Stimulated activated CD8-positive, alpha-beta memory T cell treated with anti-CD3 and anti-CD28 coated beads, Interleukin-12 subunit alpha, Interleukin-12 subunit beta, amount 100 ng/mL, for 4 hours (primary cell): ENCODE measurements around the gene ZNF532.

Experiments used
- DNase-seq: peaks from one replicate; pipeline ENCODE4 v3.0.0-alpha.2; 2020; ENCODE audit warnings: low read depth

ZNF532 gene

DNA sequence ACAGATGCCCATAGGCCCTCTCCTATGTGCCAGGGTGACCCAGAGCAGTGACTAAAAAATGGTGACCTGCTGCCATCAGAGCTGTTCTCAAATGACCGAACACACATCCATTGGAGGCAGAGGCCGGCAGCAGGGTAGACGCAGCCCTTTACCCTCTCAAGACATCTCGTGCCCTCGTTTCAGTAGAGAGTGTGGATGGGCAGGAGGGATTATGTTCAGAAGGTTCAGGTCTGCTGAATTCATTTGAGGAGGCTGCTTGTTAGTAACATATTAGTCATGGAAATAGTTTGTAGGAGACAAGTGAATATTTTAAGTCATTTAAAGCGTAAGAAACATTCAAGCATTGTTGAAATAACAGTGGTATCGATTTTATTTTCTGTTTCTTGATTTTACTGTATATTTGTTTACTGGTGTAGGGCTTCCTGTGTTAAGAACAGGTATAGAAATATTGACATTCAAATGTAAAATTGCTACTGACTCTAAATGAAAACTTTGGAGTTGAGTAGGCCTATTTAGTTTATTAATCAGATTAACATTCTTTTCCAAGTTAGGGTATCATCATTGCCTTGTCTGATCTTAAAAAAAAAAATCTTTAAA lies 82.6 kb downstream of the ZNF532 start:
- DNase-seq = no peak

DNA sequence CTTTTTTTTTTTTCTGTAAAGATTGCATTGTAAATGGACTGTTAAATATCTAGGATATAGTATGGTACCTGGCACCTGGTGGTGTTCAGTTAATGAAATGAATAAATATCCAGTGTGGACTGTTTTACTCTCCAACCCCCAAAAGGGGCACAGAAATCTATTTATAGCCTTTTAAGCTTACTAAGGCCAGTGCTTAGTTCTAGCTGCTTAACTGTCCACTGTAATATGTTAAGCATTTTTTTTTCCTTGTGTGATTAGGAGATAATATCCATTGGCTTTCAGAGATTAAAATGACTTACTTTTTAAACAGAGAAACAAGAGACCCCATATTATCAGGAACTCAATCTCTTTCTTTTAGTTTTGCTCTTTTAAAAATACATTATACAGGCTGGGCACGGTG lies 84.4 kb downstream of the ZNF532 start:
- no peak for DNase-seq

DNA sequence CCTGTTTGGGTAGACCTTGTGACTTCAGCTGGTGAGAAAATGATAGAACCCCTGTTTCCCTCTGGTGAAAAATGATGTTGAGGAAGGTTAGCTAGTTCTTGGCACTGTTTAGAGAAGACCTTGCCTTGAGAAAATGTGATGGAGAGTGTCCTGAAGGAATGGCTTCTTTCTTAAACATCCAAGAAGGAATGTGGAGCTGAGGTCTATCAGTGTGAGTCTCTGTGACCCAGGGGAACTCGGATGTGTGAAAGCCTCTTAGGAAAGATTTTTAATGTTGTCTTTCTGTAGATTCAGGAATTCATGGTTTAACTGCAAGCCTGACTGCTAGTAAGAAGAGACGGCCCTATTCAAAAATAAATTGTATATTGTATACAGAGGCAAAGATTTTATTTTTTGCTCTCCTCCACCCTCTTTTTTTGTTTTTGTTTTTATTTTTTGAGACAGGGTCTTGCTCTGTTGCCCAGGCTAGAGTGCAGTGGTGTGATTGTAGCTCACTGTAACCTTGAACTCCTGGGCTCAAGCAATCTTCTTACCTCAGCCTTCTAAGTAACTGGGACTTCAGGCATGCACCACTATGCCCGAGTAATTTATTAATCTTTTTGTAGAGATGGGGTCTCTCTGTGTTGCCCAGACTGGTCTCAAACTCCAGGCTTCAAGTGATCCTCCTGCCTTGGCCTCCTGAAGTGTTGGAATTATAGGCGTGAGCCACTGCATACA lies 87.5 kb downstream of the ZNF532 start:
- DNase-seq = no peak

DNA sequence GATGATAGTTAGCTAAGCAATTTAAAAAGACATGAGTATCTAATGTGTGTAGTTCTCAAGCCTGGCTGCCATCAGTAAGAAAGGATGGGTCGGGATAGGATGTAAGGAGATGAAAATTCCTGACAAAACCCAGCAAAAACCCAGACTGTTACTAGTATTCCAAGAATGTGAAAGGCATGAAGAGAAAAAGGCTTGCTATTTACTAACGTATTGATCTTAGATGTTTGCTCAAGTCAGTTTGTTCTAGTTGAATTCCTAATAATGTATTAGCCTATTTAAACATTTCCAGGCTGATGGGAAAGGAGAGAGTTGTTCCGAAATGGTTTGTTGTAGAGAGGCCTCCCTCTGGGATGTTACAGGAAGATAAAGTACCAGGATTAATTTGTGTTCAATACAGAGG lies 88.2 kb downstream of the ZNF532 start:
- DNase-seq = no peak

DNA sequence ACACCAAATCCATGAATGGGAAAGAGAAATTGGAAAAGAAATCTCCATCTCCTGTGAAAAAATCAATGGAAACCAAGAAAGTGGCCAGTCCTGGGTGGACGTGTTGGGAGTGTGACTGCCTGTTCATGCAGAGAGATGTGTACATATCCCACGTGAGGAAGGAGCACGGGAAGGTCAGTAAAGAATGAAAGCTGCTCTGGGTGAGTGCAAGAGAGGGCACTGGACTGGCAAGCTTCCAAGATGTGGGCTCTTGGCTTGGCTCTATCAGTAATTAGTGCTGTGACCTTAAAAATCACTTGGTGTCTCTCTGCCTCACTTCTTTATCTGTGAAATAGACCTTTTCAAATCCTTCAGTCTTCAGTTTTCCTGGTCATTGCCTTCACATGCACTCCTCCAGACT lies 89.0 kb downstream of the ZNF532 start:
- no peak for DNase-seq

DNA sequence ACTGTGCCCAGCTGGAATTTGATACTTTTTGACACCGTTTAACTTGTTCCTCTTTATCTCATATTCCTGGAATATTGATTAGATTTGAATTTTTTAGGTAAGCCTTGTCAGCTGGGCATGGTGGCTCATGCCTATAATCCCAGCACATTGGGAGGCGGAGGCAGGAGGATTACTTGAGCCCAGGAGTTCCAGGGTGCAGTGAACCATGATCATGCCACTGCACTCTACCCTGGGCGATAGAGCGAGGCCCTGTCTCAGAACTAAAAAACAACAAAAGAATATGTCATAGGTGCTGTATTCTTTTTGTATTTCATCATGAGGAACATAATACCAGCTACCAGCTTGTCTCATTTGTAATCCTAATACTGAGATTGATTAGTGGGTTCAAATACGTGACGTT lies 90.3 kb downstream of the ZNF532 start:
- no peak for DNase-seq

DNA sequence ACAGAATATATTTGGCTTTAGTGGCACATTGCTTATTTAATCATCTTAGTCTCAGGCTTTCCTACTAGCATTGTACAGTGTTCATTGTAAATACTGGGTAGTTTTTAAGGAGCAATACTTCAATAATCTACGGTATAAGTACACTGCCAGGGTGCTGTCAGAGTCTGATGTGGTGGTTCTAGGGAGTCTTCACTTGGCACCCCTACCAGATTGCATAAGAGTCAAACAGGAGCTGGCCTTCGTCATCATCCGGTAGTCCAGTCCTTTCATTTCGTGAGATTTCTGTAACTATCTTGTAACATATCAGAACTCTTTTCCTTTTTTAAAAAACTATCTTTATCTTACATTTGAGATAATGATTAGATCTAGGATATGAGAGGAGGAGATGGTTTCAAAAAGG lies 91.1 kb downstream of the ZNF532 start:
- no peak for DNase-seq

DNA sequence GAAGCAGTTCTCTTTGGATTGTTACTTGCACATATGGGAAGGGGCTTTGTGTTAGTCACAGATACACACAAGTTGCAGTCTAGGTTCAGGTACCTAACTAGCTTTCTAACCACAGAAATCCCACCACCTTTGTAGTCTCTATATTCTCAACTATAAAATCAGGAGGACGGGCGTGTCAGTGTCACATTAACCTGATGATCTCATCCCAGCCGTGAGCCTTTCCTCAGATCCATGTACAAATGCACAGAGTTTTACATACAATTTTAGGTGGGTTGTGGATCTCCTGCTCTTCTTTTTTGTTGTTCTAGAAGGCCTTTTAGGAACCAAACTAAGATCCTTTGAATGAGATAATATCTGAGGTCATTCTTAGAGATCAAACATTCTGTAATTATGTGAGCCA lies 94.0 kb downstream of the ZNF532 start:
- no peak for DNase-seq

DNA sequence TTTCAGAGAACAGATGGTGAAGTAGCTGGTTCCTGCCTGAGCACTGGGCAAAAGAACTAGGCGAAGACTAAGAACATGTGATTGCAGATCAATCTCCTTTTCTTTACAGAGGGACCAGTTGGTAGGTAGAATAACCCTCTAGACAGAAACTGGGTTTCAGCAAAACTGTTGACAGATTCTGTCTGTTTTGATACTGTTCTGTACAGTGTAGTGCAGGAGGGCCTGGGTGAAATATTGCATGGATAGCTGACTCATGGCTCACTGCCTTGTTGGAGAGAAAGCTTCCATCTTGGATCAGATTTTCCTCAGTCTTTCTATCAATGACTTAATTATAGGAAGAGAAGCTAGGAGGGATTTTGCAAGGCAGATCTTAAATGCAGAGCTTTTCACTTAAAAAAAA lies 95.8 kb downstream of the ZNF532 start:
- DNase-seq = no peak

DNA sequence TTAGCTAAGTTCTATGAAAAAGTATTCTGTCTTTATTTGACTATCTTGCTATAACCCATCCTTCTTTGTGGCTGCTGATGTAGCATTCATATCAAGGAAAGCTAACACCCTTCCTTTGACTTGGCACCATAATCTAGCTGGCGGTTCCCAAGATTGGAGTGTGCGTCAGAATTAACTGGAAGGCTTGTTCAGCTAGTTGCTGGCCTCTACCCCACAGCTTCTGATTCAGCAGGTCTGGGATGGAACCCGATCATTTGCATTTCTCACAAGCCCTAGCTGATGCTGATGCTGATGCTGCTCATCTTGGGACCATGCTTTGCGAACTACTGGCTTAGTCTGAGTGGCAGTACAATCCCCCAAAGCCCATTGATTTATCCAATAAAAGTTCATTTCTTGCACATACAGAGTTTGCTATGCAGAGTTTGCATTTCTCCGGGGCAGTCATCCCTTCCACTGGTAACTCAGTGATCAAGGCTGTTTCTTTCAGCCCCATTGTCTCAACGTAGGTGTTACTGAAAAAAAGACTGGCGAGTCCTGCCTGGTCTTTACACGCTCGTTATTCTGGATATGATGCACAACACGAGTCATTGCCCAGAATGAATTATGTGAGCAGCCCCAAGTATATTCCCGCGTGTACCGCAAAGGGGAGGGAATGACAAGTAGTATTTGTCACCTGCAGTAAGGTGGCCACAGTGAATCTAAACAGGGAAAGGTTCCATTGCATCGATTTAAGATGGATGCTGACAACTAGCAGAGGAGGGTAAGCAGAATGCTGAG lies 96.5 kb downstream of the ZNF532 start:
- no peak for DNase-seq

DNA sequence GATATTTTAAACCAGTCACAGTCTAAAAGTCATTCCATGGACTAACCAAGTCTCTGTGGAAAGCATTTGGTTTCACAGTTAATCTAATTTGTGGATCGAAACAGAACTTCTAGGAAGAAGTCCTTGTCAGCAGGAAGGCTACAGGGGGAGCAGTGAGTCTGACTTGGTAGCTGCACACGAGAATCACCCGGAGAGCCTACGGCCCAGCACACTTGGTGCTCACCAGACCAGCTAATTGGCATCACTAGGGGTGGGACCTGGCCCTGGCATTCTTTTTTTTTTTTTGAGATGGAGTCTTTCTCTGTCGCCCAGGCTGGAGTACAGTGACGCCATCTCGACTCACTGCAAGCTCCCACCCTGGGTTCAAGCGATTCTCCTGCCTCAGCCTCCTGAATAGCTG lies 97.7 kb downstream of the ZNF532 start:
- DNase-seq = no peak

DNA sequence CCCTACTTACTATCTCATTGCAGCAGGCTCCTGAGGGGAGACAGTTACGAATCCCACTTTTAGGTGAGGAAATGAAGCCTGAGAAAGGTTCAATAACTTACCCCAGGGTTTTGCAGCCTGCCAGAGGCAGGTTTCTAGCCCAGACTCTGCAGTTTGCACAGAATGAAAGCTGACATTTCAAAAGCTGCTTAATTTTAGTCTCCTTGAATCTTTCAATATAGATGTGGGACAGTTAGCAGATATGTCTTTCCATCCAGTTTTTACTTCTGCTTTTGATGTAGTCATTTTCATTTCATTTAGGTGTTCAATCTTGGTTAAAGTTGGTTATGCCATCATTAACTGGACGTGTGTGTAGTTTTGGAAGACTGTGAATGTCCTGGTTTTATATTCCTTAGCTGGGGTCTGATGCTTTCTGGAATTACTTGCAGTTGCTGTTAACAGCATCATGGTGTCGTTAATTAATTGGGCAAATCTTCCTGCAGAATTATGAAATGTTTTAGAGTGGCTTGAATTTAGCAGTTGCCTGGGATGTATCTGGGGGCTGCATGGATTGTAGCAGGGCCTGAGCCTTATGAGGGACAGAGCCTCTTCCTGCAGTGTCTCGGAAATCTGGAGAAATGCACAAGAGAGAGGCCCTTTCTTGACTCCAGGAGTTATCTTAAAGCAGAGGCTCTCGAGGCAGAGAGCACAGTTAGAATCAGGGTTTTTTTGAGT lies 100.8 kb downstream of the ZNF532 start:
- no peak for DNase-seq

DNA sequence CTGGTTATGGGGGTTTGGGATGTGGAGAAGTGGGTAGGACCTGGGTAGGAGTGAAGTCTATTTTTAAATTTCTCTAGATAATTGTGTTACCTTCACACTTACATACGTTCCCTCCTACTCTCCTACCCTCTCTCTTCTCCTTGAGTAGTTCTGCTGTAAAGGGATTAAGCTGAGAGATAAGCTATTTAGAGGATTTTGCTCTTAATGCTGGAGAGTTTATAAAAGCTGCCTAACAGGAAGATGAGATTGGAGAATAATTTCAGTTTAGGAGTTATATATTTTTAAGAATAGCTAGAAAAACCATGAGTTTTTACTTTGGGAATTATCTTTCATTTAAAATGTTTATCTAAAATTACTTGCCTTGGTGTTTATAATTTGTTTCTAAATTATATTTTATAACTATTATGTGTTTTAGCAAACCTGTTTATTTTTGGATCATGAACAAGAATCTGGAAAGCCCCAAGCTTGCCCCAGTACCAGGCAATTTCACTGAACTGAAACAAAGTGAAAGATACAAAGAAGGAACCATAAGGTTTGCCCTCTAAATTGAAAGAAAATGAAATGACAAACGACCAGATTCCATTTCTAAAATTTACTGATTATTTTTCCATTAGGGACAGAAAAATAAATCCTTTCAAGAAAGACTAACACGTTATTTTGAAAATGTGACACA lies 101.5 kb downstream of the ZNF532 start:
- DNase-seq = no peak

DNA sequence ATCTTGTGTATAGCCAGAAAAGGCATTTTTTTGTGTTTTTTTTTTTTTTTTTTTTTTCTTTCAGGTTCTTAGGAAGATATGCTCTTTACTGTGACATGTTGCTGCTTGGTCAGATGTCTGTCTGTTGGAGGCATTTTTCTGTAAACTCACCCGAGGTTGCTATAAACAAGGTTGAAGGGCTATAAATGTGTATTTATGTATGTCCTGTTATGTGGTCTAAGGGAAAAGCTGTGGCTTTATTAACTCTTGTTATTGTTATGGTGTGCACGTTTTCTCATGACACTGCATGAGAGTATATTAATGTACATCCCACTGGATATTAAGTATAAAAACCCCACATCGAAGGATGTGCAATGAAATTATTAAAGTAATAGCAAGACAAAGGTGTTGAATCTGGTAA lies 102.0 kb downstream of the ZNF532 start:
- no peak for DNase-seq

DNA sequence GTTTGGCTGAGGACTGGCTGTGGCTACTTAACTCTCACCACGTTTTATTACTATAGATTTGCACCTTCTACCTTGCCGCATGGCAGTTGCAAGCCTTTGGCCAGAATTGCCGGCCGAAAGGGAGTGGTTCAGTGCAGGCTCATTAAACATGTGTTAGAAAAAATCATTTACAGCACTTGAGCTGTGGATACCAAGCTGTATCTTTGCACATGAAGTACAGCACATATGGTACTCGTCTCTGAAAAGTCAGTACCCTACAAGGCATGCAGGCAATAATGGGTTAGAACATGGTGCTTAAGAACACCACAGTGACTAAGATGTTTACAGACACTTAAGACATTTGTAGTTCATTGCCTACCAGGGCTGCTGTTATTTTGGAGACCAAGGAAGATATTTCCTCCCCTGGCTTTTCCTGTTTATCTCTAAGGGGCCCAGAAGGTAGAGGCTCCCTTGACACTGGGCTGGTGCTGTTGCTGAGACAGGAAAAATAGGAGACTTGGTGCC lies 103.1 kb downstream of the ZNF532 start:
- no peak for DNase-seq

DNA sequence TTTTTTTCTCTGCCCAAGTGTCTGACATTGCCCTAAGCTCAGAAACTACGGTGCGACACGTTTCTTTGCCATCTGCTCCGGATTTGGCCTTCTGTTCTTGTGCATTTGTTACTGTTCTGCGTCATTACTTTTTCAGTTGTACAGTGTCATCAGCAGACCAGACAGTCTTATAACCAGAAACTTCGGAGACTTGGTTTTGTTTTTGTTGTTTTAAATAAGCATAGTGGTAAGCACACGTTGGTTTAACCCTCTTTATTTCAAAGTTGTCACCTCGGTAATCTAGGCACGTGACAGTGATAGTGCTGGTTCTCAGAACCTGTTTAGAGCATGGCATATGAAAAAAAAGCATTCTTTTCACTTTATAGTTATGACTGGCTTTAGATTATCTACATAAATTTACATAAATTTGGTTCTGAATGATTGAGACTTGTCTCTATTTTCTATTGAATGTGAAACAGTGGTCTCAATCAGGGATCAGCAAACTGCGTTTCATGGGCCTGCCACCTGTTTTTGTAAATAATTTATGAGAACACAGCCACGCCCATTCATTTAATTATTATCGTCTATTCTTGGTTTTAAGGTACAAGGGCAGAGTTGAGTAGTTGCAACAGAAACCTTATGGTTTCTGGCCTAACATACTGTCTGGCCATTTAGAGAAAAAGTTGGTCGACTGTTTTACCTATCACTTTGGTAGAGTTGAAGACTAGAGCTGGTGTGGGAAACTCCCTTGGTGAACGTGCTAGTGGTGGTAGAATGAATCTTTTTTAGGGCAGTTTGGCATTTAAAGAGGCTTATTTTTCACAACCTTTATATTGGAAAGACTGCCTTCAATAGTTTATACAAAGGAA lies 106.5 kb downstream of the ZNF532 start:
- DNase-seq = no peak

DNA sequence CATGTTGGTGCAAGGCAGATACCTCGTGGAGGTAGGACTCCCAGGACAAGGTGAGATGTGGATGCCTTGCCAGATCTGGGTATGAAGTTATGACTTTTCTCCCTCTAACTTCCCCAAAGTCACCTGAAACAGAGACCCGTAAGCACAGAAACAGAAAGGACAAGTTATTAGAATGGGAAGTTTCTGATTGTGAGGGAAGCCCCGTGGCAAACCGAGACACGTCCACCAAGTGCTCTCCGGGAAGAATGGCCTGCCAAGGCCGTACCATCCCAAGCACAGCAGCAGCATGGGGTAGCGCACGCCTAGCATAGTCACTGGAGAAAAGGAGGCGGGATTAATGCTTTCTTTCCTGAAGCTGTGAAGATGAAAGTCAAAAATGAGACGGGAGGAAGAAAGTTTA lies 110.6 kb downstream of the ZNF532 start:
- no peak for DNase-seq

DNA sequence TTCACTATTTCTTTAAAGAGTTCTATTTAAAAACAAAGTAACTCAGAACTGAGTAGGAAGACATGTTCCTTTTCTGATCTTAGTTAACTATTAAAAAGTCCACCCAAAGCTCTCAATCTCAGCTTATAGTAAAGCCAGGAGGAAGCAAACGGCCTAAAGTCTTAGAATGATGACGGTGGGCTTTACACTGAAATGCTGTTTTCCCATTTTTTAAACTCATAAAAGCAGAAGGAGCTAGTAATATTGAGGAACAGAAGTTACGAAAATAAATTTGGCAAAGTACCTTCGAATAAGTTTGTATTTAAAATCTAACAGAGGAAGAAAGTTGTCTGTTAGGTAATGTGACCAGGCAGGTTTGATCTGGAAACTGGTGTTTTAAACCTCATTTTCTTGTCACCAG lies 111.1 kb downstream of the ZNF532 start:
- DNase-seq = no peak

DNA sequence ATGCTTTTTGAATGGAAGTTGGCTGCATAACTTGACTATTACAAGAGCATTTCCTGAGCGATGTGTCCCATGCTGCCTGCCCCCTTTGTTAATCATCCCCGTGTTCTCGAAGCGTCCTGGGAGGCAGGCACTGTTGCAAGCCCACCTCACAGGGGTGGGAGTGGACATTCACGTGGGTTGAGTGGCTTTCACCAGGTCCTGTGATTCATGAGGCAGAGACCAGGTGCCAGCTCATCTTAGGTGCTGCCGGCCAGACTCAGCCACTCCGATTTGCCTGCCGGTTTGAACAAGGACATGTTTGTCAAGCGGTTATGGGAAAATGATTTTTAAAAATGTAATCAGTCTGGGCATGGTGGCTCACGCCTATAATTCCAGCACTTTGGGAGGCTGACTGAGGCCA lies 112.5 kb downstream of the ZNF532 start:
- DNase-seq = no peak

DNA sequence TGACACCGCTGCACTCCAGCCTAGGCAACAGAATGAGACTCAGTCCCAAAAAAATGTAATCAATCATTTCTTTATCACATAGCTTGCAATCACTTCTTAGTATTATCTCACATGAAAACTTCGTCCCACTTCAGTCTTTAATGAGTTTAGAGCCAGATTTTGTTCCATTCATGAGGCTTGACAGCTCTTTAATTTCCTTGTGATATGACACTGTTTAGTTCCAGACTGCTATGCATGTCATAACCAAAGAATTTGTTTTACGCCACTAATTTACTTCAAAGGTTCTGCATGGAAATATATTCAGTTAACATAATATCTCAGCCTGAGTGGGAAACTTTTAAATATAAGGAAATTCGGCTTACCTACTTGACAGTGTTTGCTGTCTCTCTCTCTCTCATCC lies 113.1 kb downstream of the ZNF532 start:
- no peak for DNase-seq

DNA sequence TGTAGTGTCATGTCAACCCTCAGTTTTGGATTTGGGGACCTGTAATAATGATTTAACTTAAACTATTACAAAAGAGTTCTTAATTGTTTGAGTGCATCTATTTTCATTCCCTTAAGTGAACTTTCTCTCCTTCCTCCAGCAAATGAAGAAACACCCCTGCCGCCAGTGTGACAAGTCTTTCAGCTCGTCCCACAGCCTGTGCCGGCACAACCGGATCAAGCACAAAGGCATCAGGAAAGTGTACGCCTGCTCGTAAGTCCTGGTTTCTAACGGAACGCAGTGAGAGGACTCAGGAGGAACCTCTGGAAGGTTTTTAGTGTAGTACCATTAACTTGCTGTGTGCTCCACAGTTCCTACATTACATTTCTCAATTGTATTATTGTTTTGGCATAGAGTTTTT lies 114.2 kb downstream of the ZNF532 start:
- no peak for DNase-seq
